ENCODE data around the gene ERRFI1.
A peak's percentile ranks its signal among the peaks of the same experiment; 100 is the strongest.
"Not testable (repeated sequence)": the region's sequence is repeated elsewhere in the genome, so short reads cannot be mapped to it uniquely, and the experiment has no call there.

Gene ERRFI1

DNA sequence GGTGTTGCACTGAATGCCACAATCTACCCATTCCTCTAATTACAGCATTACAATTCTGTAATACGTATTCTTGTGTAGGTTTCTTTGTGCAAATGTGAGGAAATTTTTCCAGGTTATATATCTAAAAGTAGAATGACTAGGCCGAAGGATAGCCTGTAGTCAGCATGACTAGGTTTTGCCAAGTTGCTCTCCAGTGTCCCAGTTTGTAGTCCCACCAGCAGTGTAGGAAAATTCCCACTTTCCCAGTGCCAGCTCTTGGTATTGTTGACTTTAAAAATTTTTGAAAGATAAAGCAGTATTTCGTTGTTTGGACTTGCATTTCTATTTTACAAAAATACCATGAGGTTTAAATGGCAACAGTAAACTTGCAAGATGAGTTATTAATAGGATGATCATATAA is 61.6 kb downstream of the ERRFI1 start:
- Histone ChIP-seq H2BK5ac (ENCODE audit: low read length) (no peak overlapping the region), H3K9ac (ENCODE audit: low read depth, low read length, poor library complexity) (no peak overlapping the region), H3K79me1 (ENCODE audit: low read depth, low read length) (peaks cover 7% of the 10 kb centered on the region), H2BK12ac (ENCODE audit: low read length) (no peak overlapping the region), H3K4ac (ENCODE audit: low read length) (no peak overlapping the region), H2BK15ac (ENCODE audit: low read length) (no peak overlapping the region), H4K91ac (ENCODE audit: low read depth, low read length, poor library complexity) (no peak overlapping the region), H2AFZ (ENCODE audit: low read length) (no peak overlapping the region), H2AK5ac (ENCODE audit: low read depth, low read length) (no peak overlapping the region), H3K4me1 (ENCODE audit: control insufficient read depth in 2 of 2, insufficient read depth in 1 of 2, low read depth in 1 of 2, low read length in 2 of 2) (peaks cover 0 to 2% of the 10 kb centered on the region in 2 donors), H4K8ac (ENCODE audit: low read depth, low read length) (peak overlapping the region; percentile 77), H3K27me3 (ENCODE audit: control insufficient read depth in 3 of 3, insufficient read depth in 3 of 3, low read depth in 1 of 3, low read length in 3 of 3) (no peaks in the 10 kb centered on the region), H2BK120ac (ENCODE audit: low read depth, low read length) (no peak overlapping the region), H3K36me3 (replicated peaks in 1 of 2; ENCODE audit: control insufficient read depth in 2 of 2, insufficient read depth in 2 of 2, low read length in 2 of 2) (peaks cover 23 to 67% of the 10 kb centered on the region in 2 donors), H3K14ac (ENCODE audit: low read length) (no peak overlapping the region), H3K18ac (ENCODE audit: low read length) (no peak overlapping the region), H3K4me2 (ENCODE audit: insufficient read depth, low read length, poor library complexity, severe bottlenecking) (no peak overlapping the region), H3K4me3 (ENCODE audit: low read length in 2 of 2) (no peak overlapping the region), H3K23ac (ENCODE audit: low read depth, low read length, poor library complexity) (no peak overlapping the region), H3K27ac (replicated peaks; ENCODE audit: low read length) (no peak overlapping the region), H3K9me3 (replicated peaks in 1 of 2; ENCODE audit: control insufficient read depth in 2 of 2, insufficient read depth in 1 of 2, low read depth in 1 of 2, low read length in 2 of 2) (no peaks in the 10 kb centered on the region)
- DNase-seq (ENCODE audit: low spot score) = no peak
- WGBS, 2 donors (ENCODE audit: extremely low coverage in 2 of 2, insufficient read length in 2 of 2, insufficient replicate concordance in 1 of 2) = no CpG with 5 or more reads among the region's 3 CpGs

DNA sequence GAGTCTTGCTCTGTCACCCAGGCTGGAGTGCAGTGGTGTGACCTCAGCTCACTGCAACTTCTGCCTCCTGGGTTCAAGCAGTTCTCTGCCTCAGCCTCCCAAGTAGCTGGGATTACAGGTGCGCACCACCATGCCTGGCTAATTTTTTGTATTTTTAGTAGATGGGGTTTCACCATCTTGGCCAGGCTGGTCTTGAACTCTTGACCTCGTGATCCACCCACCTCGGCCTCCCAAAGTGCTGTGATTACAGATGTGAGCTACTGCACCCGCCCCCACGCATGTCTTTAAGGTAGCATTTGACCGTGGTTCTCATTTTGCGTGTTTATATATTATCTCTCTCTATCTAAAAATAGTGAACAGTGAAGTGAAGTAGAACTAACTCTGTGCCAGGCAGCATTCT is 62.3 kb downstream of the ERRFI1 start:
- not testable (repeated sequence) for H2BK15ac ChIP-seq (ENCODE audit: low read length); H4K8ac ChIP-seq (ENCODE audit: low read depth, low read length); H3K27me3 ChIP-seq (ENCODE audit: control insufficient read depth in 3 of 3, insufficient read depth in 3 of 3, low read depth in 1 of 3, low read length in 3 of 3); H3K4me3 ChIP-seq (ENCODE audit: low read length in 2 of 2); H2AK5ac ChIP-seq (ENCODE audit: low read depth, low read length); H3K9ac ChIP-seq (ENCODE audit: low read depth, low read length, poor library complexity); H2BK5ac ChIP-seq (ENCODE audit: low read length); H3K79me1 ChIP-seq (ENCODE audit: low read depth, low read length); H2BK12ac ChIP-seq (ENCODE audit: low read length); H3K23ac ChIP-seq (ENCODE audit: low read depth, low read length, poor library complexity); H3K9me3 ChIP-seq (replicated peaks in 1 of 2; ENCODE audit: control insufficient read depth in 2 of 2, insufficient read depth in 1 of 2, low read depth in 1 of 2, low read length in 2 of 2); H3K18ac ChIP-seq (ENCODE audit: low read length); H3K4ac ChIP-seq (ENCODE audit: low read length); H2AFZ ChIP-seq (ENCODE audit: low read length); H3K27ac ChIP-seq (replicated peaks; ENCODE audit: low read length); H3K14ac ChIP-seq (ENCODE audit: low read length); H4K91ac ChIP-seq (ENCODE audit: low read depth, low read length, poor library complexity); DNase-seq (ENCODE audit: low spot score); H3K4me2 ChIP-seq (ENCODE audit: insufficient read depth, low read length, poor library complexity, severe bottlenecking); H3K4me1 ChIP-seq (ENCODE audit: control insufficient read depth in 2 of 2, insufficient read depth in 1 of 2, low read depth in 1 of 2, low read length in 2 of 2); H2BK120ac ChIP-seq (ENCODE audit: low read depth, low read length)
- peaks cover 21 to 60% of the 10 kb centered on the region in 2 donors for H3K36me3 ChIP-seq (replicated peaks in 1 of 2; ENCODE audit: control insufficient read depth in 2 of 2, insufficient read depth in 2 of 2, low read length in 2 of 2)
- no CpG with 5 or more reads among the region's 7 CpGs for WGBS, 2 donors (ENCODE audit: extremely low coverage in 2 of 2, insufficient read length in 2 of 2, insufficient replicate concordance in 1 of 2)

DNA sequence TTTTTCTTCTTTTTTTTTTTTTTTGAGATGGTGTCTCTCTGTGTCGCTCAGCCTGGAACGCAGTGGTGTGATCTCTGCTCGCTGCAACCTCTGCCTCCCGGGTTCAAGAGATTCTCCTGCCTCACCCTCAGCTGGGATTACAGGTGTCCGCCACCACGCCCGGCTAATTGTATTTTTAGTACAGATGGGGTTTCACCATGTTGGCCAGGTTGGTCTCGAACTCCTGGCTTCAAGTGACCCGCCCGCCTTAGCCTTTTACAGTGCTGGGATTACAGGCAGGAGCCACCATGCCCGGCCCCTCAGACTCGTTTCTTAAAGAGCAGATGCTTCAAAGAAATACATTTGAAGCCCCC is 62.8 kb downstream of the ERRFI1 start:
- not testable (repeated sequence) for H2BK12ac ChIP-seq (ENCODE audit: low read length); H3K27me3 ChIP-seq (ENCODE audit: control insufficient read depth in 3 of 3, insufficient read depth in 3 of 3, low read depth in 1 of 3, low read length in 3 of 3); H3K9ac ChIP-seq (ENCODE audit: low read depth, low read length, poor library complexity); DNase-seq (ENCODE audit: low spot score); H3K18ac ChIP-seq (ENCODE audit: low read length); H3K23ac ChIP-seq (ENCODE audit: low read depth, low read length, poor library complexity); H2BK5ac ChIP-seq (ENCODE audit: low read length); H3K4me1 ChIP-seq (ENCODE audit: control insufficient read depth in 2 of 2, insufficient read depth in 1 of 2, low read depth in 1 of 2, low read length in 2 of 2); H4K91ac ChIP-seq (ENCODE audit: low read depth, low read length, poor library complexity); H3K9me3 ChIP-seq (replicated peaks in 1 of 2; ENCODE audit: control insufficient read depth in 2 of 2, insufficient read depth in 1 of 2, low read depth in 1 of 2, low read length in 2 of 2); H2AFZ ChIP-seq (ENCODE audit: low read length); H4K8ac ChIP-seq (ENCODE audit: low read depth, low read length); H2BK120ac ChIP-seq (ENCODE audit: low read depth, low read length); H3K4me3 ChIP-seq (ENCODE audit: low read length in 2 of 2); H3K79me1 ChIP-seq (ENCODE audit: low read depth, low read length); H3K4me2 ChIP-seq (ENCODE audit: insufficient read depth, low read length, poor library complexity, severe bottlenecking); H3K14ac ChIP-seq (ENCODE audit: low read length); H3K27ac ChIP-seq (replicated peaks; ENCODE audit: low read length); H2BK15ac ChIP-seq (ENCODE audit: low read length); H3K4ac ChIP-seq (ENCODE audit: low read length); H2AK5ac ChIP-seq (ENCODE audit: low read depth, low read length)
- WGBS, 2 donors (ENCODE audit: extremely low coverage in 2 of 2, insufficient read length in 2 of 2, insufficient replicate concordance in 1 of 2) = no CpG with 5 or more reads among the region's 12 CpGs
- peaks cover 20 to 55% of the 10 kb centered on the region in 2 donors for H3K36me3 ChIP-seq (replicated peaks in 1 of 2; ENCODE audit: control insufficient read depth in 2 of 2, insufficient read depth in 2 of 2, low read length in 2 of 2)

- no CpG with 5 or more reads among the region's 11 CpGs for WGBS, 2 donors (ENCODE audit: extremely low coverage in 2 of 2, insufficient read length in 2 of 2, insufficient replicate concordance in 1 of 2)
- Histone ChIP-seq H4K8ac (ENCODE audit: low read depth, low read length) (no peak overlapping the region), H2BK15ac (ENCODE audit: low read length) (no peak overlapping the region), H2BK120ac (ENCODE audit: low read depth, low read length) (no peak overlapping the region), H3K4ac (ENCODE audit: low read length) (no peak overlapping the region), H3K4me1 (ENCODE audit: control insufficient read depth in 2 of 2, insufficient read depth in 1 of 2, low read depth in 1 of 2, low read length in 2 of 2) (peaks cover 0 to 2% of the 10 kb centered on the region in 2 donors), H3K9ac (ENCODE audit: low read depth, low read length, poor library complexity) (no peak overlapping the region), H3K79me1 (ENCODE audit: low read depth, low read length) (peaks cover 7% of the 10 kb centered on the region), H4K91ac (ENCODE audit: low read depth, low read length, poor library complexity) (no peak overlapping the region), H3K18ac (ENCODE audit: low read length) (no peak overlapping the region), H3K23ac (ENCODE audit: low read depth, low read length, poor library complexity) (no peak overlapping the region), H3K27me3 (ENCODE audit: control insufficient read depth in 3 of 3, insufficient read depth in 3 of 3, low read depth in 1 of 3, low read length in 3 of 3) (no peaks in the 10 kb centered on the region), H3K27ac (replicated peaks; ENCODE audit: low read length) (no peak overlapping the region), H2BK12ac (ENCODE audit: low read length) (no peak overlapping the region), H3K14ac (ENCODE audit: low read length) (no peak overlapping the region), H2AFZ (ENCODE audit: low read length) (no peak overlapping the region), H2AK5ac (ENCODE audit: low read depth, low read length) (no peak overlapping the region), H2BK5ac (ENCODE audit: low read length) (no peak overlapping the region), H3K36me3 (replicated peaks in 1 of 2; ENCODE audit: control insufficient read depth in 2 of 2, insufficient read depth in 2 of 2, low read length in 2 of 2) (peaks cover 20 to 51% of the 10 kb centered on the region in 2 donors), H3K4me2 (ENCODE audit: insufficient read depth, low read length, poor library complexity, severe bottlenecking) (no peak overlapping the region), H3K9me3 (replicated peaks in 1 of 2; ENCODE audit: control insufficient read depth in 2 of 2, insufficient read depth in 1 of 2, low read depth in 1 of 2, low read length in 2 of 2) (no peaks in the 10 kb centered on the region), H3K4me3 (ENCODE audit: low read length in 2 of 2) (peak overlapping the region in 1 of 2 donors; percentile 59)
- no peak for DNase-seq (ENCODE audit: low spot score)
Observed at GRCh38 chr1:7962636-7963377, 63.3 kb downstream of the ERRFI1 start.
